Measurements from ENCODE around the gene PPP2R5C.

Gene PPP2R5C

DNA sequence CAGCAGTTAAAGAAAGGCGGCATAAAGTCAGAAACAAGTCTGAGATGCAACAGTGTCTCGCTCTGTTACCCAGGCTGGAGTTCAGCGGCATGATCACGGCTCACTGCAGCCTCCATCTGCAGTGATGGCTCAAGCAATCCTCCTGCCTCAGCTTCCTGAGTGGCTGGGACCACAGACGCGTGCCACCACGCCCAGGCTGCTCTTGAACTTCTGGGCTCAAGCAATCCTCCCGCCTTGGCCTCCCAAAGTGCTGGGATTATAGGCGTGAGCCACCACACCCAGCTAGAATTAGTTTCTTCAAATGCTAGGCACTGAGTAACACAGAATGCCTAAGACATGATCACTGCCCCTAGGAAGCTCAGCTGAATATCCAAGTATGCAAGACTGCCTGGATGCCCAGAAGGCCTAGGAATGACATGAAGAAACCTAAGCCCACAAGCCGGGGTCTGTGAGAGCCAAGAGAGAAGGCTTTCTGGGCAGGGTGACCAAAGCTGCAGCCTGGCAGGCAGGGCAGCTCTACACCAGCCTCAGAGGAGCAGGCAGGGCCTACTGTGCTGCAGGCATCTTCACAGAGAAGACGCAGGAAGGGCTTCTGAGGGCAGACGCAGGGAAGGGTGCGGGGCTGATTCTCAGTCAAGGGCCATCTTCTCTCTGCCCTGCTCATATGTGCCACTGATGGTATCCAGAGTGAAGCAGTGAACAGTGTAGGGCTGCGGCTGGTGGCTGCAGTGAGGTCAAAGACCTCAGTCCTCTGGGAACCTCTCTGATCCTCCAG is 4.3 kb upstream of the PPP2R5C start:
- no peak for DNase-seq

DNA sequence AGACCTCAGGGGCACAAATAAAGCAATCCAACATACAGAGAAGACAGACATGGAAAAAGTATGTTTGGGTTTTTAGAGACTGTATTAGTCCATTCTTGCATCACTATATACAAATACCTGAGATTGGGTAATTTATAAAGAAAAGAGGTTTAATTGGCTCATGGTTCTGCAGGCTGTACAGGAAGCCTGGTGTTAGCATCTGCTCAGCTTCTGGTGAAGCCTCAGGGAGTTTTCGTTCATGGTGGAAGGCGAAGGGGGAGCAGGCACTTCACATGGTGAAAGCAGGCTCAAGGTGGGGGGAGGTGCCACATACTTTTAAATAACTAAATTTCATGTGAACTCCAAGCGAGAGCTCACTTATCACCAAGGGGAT is 3.7 kb upstream of the PPP2R5C start:
- no peak for DNase-seq

DNA sequence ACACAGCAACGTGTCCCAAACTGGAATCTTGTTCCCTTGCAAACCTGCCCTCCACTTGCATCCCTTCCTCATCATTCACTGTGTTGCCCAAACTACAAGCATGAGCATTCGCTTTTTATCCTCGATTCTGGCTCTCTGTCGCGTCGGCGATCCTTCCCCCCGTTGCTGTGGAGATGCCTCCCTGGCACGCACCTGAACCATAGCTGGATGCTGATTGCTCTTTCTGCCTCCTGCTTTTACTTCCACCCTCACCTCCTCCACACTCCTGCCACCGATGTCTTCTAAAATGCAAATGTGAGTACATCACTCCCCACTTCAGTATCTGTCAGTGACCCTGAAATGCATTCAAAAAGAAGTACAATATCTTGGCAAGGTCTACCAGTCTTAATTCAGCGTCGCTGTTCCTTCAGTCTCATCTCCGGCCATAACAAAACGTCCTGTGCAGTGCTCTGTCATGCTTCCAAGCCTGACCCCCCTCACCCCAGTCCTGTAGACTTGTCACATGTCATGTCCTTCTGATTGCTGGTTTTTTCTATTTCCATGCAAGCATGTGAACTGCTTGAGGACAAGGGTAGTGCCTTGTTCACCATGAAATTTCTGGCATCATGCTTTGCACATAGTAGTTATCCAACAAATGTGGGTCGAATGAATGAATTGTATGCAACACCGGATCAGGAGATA is 2.5 kb upstream of the PPP2R5C start:
- DNase-seq, result no peak

DNA sequence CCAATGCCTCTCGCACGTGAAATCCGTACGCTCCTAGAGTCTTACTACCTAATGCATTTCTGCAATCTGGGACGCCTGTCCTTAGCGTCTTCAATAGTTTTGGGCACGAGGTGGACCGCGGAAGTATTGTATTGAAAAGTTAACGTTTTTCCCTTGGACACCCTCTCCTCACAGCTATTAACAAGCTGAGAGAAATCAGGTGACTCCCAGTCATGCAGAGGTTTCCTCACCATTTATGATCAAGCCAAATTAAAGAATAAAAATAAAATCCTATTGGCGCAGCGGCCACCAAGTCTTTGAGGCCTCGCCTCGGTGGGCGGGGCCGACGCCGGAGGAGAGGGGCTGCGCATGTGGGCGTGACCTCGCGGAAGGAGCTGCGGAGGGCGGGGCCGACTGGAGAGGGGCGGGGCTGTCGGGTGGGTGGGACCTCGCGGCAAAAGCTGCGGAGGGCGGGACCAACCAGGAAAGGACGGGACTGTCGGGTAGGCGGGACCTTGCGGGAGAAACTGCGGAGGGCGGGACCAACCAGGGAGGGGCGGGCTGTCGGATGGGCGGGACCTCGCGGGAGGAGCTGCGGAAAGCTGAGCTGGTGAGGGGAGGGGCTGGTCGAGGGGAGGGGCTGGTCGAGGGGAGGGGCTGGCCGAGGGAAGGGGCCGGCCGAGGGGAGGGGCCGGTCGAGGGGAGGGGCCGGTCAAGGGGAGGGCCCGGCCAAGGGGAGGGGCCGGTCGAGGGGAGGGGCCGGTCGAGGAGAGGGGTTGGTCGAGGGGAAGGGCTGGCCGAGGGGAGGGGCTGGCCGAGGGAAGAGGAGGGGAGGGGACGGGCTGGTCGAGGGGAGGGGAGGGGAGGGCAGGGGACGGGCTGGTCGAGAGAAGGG is 1.1 kb upstream of the PPP2R5C start:
- peak; percentile 93 for DNase-seq

DNA sequence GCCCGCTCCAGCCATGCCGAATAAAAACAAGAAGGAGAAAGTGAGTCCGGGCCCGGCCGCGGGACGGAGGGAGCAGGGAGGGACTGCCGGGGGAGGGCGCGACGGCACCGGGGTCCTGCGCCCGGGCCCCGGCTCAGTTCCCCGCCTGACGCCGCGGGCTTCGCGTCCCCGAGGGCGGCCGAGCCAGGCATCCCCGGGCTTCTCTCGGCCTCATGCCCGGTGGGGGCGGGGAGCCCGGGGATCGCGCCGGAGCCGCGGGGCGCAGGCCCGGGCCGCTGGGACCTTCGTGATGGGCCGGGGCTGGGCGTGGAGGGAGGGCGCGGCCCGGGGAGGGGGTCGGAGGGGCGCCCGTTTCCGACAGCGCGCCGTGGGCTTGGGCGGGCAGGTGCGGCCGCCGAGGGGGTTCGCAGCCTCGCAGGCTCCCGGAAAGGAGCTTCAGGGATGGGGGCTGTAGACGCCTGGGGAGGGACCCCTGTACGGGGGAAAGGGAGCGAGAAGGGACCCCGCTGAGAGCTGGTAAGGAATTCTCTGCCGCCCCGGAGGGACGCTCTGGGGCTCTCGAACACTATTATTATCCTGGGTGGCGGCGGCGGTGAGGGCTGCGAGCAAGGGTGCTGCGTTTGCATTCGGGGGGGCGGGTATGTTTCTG is 496 bp downstream of the PPP2R5C start:
- DNase-seq, result peak; percentile 41

DNA sequence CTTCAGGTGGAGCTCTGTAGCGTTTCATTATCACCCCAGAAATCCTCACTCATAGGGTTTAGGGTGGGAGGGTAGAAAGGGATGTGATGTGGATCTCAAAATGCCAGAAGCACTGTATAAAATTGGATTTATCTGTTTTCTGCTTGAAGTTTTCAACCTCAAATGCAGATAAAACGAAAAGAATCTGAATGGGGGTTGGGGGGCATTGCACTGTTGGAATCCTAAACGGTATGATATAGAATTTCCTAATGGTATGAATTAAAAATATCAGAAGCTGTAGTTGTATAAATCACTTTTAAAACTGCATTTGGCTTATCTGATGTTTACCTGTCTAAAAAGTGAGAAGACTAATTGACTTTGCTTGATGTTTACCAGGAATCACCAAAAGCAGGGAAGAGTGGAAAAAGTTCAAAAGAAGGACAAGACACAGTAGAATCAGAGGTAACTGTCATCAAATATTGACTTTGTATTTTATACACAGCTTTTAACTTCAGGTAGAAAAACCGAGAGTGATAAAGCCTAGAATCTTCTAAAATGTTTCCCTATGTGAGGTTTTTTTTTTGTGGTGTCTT is 1.1 kb downstream of the PPP2R5C start:
- no peak for DNase-seq

DNA sequence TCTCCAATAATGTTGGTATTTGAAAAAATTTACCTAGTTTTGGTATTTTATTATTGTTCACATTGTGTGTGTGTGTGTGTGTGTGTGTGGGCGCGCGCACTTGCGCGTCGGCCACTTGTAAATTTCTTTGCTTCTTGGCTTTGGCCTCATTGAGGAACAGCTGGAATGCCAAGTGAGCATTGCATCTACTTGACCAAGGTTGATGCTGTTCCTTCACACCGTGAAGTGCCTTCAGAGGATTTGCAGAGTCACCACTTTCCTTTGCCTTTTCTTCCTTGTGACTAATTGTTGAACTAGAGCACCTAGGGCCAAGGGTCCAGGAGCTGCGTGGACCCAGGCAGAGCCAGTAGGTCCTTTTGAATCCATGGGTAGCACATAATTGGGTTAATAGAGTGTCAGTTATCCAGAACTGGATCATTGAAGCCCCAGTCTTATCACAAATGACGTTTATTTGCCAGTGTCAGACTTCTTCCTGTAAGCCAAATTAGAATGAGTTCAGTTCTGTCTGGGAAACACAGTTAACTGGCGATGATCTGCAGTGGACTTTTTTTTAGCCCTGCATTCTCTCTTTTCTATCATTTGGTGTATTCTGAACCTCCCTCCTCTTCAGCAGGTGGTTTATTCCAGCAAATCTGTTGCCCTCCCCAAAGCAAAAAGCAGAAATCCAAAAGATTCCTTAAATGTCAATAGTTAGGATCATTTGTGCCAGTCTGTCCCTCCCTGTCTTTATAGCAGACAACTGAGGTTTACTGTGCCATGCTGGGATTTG is 2.6 kb downstream of the PPP2R5C start:
- no peak for DNase-seq

DNA sequence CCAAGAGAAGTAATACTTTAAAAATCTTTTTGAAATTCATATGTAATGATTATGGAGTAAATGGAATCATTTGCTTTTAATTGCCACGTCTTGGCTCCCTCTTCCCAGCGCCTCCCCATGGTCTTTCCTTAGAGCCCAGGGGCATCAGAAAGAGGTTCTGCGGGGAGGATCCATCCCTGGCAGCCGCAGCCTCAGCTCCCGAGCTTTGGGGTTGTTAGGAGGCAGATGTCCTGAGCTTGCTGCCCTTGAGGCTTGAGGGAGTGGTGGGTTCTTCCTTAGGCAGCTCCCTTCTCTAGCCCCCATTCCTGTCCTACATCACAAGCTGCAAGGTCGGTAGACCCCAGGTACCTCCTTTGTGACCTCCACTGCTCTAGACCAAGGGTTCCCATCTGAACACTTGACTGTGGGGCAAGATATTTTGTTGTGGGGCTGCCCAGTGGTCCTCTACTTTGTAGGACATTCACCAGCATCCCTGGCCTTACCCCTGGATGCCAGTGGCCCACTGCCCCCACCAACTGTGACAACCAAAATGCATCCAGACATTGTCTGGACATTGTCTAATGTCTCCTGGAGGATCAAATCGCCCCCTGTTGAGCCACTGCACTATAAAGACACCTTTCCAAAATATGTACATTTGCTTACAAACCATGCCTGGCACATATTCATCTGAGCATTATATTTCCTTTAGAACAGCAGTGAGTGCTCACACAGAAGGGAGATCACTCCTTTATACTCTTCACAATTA is 6.3 kb downstream of the PPP2R5C start:
- DNase-seq, result no peak

DNA sequence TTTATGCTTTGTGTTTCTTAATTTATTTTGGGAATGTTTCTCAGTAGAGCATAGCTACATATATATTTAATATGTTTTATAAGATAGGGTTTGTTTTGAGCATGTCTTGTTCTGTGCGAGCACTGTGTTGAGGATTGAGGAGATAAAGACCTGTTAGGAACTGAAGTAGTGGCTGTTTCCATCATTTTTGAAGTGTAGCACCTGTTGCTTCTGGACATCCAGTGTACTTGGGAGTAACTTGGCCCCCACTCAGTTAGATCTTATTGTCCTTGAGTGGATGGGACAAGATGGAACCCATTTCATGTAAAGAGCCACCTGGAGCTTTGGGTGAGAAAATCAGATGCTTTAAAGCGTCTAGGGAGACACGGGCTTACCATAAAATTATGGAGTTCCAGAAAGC is 8.7 kb downstream of the PPP2R5C start:
- DNase-seq, result no peak

DNA sequence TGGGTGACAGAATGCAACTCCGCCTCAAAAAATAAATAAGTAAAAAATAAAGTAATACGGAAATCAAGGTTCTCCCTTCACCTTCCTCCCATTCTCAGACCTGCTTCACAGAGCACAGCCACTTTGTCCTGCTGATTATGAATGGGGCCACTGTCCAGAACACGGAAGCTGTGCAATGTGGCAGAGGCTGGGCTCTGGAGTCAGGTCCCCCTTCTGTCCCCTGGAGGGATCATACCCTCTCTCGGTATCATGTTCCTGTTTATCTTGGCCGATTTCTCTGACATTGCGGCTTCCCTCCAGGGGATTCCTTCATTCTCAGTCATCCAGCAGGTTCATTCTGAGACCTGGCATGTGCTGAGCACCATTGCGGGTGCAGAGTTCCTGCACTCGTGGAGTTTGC is 11.3 kb downstream of the PPP2R5C start:
- DNase-seq, result no peak

DNA sequence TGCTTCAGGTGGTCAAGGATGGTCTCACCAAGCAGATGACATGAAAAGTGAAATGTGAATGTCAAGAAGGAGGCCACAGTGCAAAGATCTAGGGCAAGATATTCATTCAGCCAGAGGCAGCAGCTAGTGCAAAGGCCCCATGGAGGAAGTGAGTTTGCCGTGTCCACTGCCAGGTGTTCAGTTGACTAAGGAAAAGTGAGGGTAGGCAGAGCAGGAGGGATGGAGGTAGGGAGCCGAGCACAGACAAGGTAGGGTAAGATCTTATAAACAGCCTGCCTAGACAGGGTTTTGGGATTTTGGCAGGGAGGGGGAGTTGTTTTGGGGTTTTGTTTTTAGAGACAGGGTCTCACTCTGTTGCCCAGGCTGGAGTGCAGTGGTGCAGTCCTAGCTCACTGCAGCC is 11.9 kb downstream of the PPP2R5C start:
- DNase-seq, result no peak

DNA sequence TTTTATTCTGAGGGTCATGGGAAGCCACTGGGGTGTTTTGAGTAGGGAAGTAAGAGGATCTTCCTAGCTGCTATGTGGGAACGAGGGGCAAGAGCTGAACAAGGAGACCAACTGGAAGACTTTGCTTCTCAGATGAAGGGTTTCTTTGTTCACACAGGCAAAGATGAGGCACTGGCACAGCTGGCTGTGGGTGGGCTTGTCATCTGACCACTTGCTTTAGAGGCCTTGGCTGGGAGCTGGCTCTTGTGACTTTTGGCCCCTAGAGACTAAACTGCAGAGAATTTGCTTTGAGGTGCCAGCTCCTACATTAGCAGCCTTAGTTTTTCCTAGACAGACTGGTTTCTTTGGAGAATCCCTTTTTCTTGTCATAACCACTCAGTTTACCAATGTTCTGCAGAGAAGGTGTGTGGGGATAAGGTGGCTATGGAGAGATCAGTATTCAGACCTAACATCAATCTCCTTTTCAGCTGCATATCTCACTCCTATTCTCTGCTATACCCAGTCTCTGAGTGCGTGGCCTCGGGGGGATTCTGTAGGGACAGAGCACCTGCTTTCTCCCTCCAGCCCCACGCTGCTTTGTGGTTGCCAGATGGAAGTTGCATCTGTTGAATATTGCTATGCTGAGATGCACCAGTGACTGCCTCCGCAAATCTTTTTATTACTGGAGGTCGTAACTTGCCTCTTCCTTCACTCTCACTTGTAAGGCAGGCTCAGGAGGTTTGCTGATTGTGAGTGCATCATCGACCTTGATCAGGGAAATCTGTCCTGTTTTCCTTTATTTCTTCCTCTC is 12.7 kb downstream of the PPP2R5C start:
- DNase-seq, result no peak

DNA sequence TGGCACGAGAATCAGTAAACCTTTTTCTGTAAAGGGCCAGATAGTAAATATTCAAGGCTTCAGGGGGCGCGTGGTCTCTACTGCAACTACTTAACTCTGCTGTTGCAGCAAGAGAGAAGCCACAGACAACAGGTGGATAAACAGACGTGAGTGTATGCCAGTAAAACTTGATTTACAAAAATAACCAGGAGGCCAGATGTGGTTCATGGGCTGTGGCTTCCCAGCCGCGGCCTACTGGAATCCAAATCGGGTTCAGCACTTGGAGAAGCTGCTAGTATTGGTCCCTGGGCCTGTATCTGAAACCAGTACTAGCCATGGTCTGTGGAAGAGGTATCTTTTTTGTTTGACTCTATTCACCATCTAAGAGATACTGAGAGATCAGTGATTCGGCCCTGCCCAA is 13.3 kb downstream of the PPP2R5C start:
- DNase-seq, result no peak

DNA sequence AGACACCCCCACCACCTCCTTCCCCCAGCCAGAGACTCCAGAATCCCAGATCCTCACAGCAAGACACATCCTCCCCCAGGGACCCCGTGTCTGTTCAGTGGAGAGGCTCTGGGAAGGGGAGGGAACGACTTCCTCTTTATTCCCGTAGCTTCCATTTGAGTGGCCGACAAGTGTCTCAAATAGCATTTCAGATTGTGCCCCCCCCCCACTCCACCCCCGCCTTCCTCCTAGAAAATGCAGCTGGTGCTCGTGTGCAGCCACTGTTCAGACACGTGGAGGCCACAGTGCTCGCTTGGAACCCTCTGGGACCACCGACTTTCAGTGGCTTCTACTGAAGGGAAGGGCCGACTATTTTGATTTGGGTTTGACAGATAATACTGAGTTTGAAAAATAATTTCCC is 14.3 kb downstream of the PPP2R5C start:
- DNase-seq, result no peak

DNA sequence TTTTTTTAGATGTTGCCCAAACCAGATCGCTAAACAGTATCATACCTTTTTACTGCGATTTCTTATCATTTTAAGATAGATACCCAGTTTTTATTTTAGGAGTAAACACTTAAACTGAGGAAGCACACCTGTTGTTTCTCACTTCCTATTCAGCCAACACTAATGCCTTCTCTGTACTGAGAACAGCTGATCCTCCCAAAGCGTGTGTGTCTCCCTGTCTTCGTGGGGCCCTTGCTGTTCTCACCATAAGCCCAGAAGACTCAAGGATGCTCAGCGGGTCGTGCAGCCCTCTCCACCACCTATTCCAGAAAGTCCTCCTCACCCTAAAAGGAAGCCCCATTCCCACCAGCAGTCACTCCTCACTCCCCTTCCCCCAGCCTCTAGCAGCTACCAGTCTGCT is 14.8 kb downstream of the PPP2R5C start:
- DNase-seq, result no peak

DNA sequence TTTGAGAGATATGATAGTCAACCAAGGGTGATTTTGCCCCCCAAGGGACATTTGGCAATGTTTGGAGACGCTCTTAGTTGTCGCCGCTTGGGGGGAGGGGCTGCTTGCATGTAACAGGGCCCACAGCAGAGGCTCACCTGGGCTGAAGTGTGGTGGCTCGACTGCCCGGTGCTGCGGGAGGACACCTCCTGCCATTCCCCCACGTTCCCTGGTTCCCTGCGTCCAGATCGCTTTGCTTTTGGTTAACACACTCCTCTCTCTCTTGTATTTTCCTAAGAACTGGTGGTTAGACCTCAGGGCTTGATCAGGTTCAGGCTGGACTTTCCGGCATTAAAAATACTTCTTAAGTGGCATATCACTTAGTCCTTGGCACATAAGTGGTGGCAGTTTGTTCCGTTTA is 18.9 kb downstream of the PPP2R5C start:
- DNase-seq, result no peak

DNA sequence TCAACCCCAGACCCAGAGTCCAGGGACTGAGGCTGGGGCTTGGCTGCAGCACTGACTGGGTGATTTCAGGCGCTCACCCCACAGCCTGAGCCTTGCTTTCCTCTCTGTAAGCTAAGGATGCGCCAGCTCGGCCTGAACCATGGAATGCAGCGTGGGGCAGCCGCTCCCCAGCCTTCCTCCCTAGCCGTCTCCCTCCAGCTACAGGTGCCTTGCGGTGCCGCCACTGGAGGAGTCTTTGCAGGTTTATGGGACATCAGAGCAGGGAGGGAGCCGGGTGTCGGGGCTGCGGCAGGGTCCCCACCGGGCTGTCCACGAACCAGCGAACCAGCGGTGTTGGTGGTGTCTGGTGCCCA is 19.4 kb downstream of the PPP2R5C start:
- no peak for DNase-seq

DNA sequence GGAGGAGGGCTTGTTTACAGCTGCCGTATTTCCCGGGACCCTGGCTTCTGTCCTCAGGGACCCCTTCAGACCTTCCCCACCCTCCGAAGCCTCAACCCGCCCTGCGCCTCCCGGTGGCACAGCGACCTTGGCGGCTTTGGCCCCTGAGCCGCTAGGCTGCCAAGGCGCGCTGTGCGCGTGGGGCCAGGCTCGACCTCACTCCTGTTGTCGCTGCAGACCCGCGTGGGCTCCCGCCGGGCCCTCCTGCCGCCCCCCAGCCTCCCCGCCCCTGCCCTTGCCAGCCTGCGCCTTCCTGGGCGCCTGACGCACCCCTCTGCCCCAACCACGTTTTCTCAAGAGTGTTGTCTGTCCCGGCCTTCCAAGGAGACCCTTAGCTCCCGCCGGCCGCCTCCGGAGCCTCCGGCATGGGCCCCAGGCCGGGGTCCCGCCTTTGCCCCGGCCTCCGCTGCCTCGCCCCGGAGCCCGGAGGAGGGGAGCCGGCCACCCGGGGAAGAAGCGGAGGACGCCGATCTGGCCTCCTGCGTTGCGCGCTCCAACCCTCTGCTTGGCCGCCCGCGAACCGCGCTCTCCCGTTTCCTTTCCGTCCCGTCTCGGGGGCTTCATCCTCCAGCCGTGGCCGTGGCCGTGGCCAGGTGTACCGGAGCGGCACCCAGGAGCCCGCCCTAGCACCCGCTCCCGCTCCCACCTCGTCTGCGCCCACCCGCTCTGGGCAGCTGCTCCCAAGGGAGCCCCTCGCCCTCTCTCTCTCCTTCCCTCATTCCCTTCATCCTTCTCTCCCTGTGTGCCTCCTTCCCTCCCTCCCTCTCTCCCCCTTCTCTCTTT is 19.9 kb downstream of the PPP2R5C start:
- no peak for DNase-seq

DNA sequence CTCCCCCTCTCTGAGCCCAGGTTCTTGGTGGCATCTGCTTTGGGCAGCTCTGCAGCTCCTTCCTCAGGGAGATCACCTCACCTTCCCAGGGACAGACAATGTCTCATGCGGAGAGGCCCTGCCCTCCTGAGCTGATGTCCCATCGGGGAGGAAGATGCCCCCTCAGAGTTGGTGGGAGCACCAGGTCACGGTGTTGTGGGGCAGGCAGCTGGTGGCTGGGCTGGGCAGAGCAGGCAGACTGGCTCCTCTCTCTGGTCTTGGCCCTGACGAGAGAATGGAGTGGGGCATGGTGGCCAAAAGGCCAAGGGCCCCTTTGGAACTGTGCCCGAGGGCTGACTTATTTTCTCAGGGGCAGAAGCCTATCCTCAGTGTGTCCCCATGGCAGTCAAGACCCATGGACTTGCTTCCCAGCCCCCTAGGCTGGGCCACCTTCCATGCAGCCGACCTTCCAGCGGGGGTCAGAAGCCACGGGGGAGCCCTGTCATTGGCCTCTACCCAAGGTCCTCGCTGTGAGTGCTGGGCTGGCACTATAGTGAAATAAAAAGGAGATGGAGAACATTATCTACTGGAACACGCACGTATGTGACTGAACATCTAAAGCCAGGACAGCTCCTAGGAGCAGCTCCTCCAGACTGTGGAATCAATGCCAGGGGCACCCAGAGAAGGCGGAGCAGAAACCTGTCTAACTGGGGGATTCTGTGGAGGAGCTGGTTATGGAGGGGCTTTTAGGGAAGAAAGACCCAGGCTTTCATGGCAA is 21.9 kb downstream of the PPP2R5C start:
- DNase-seq, result no peak
